DMS53 (cell line): ENCODE results near the gene ABI3.

Source experiments
- DNase-seq: peaks from one replicate; lab custom pipeline; 2025; lab: John Stamatoyannopoulos, UW

ABI3 gene

GRCh38 chr17:49225554-49226236, 15.2 kb downstream of the ABI3 start:
- DNase-seq: no peak

- DNase-seq: no peak
Measured at GRCh38 chr17:49226771-49227435, 16.4 kb downstream of the ABI3 start.

- DNase-seq: peak; percentile 74
Measured at GRCh38 chr17:49227436-49228261, 17.1 kb downstream of the ABI3 start.

- no peak for DNase-seq
Measured at GRCh38 chr17:49229076-49229804, 18.7 kb downstream of the ABI3 start.

GRCh38 chr17:49229805-49230600, 19.5 kb downstream of the ABI3 start:
- DNase-seq: no peak

GRCh38 chr17:49230636-49231562, 20.4 kb downstream of the ABI3 start, which contains the start of gene PHOSPHO1:
PHOSPHO1 (minus strand) TSS chr17:49230787; CDS start chr17:49226691, 4,096 bp downstream.
- DNase-seq: peak; percentile 41

- no peak for DNase-seq
Measured at GRCh38 chr17:49231563-49231894, 21.0 kb downstream of the ABI3 start.

- DNase-seq: no peak
Measured at GRCh38 chr17:49234509-49235080, 24.1 kb downstream of the ABI3 start.

GRCh38 chr17:49235896-49236295, 25.4 kb downstream of the ABI3 start:
- no peak for DNase-seq

- DNase-seq: no peak
Measured at GRCh38 chr17:49239963-49240362, 29.5 kb downstream of the ABI3 start.

GRCh38 chr17:49240619-49241018, 30.1 kb downstream of the ABI3 start:
- DNase-seq: no peak

GRCh38 chr17:49241040-49241439, 30.5 kb downstream of the ABI3 start:
- DNase-seq: no peak

GRCh38 chr17:49241692-49242397, 31.3 kb downstream of the ABI3 start:
- DNase-seq: no peak

- no peak for DNase-seq
Measured at GRCh38 chr17:49242813-49243212, 32.3 kb downstream of the ABI3 start.

GRCh38 chr17:49244839-49245238, 34.3 kb downstream of the ABI3 start:
- DNase-seq: no peak

- DNase-seq: no peak
Measured at GRCh38 chr17:49247944-49248343, 37.4 kb downstream of the ABI3 start.

GRCh38 chr17:49249292-49249794, 38.8 kb downstream of the ABI3 start:
- no peak for DNase-seq

GRCh38 chr17:49249890-49250522, 39.5 kb downstream of the ABI3 start:
- DNase-seq: no peak
